ENCODE measurements around the gene AQP12B.
"Not testable (repeated sequence)": the region's sequence is repeated elsewhere in the genome, so short reads cannot be mapped to it uniquely, and the experiment has no call there.

The AQP12B gene

GRCh38 chr2:240692583-240693561 lies 10.2 kb upstream of the AQP12B start:
- not testable (repeated sequence) for H3K9ac ChIP-seq (ENCODE audit: insufficient read length, low read depth); H3K4me1 ChIP-seq (ENCODE audit: insufficient read depth, insufficient read length); H3K9me3 ChIP-seq (ENCODE audit: insufficient read depth, low read length); H3K27me3 ChIP-seq (ENCODE audit: insufficient read depth, insufficient read length); H3K36me3 ChIP-seq (ENCODE audit: insufficient read depth, insufficient read length, low read length); DNase-seq (ENCODE audit: low read depth, low spot score); H3K4me3 ChIP-seq (ENCODE audit: insufficient read length, low read depth)

GRCh38 chr2:240691631-240692420 lies 9.1 kb upstream of the AQP12B start, which contains the start of gene AQP12A:
TSS of gene AQP12A (plus strand) at chr2:240691866. CDS start at chr2:240691914, 48 bp downstream.
- H3K36me3 ChIP-seq (ENCODE audit: insufficient read depth, insufficient read length, low read length); H3K4me1 ChIP-seq (ENCODE audit: insufficient read depth, insufficient read length); DNase-seq (ENCODE audit: low read depth, low spot score); H3K9me3 ChIP-seq (ENCODE audit: insufficient read depth, low read length); H3K27me3 ChIP-seq (ENCODE audit: insufficient read depth, insufficient read length); H3K4me3 ChIP-seq (ENCODE audit: insufficient read length, low read depth); H3K9ac ChIP-seq (ENCODE audit: insufficient read length, low read depth): not testable (repeated sequence)

GRCh38 chr2:240691075-240691427 lies 8.4 kb upstream of the AQP12B start:
- not testable (repeated sequence) for H3K9ac ChIP-seq (ENCODE audit: insufficient read length, low read depth); H3K36me3 ChIP-seq (ENCODE audit: insufficient read depth, insufficient read length, low read length); DNase-seq (ENCODE audit: low read depth, low spot score); H3K4me1 ChIP-seq (ENCODE audit: insufficient read depth, insufficient read length); H3K9me3 ChIP-seq (ENCODE audit: insufficient read depth, low read length); H3K4me3 ChIP-seq (ENCODE audit: insufficient read length, low read depth); H3K27me3 ChIP-seq (ENCODE audit: insufficient read depth, insufficient read length)

- not testable (repeated sequence) for H3K9me3 ChIP-seq (ENCODE audit: insufficient read depth, low read length); H3K4me1 ChIP-seq (ENCODE audit: insufficient read depth, insufficient read length); H3K36me3 ChIP-seq (ENCODE audit: insufficient read depth, insufficient read length, low read length); H3K27me3 ChIP-seq (ENCODE audit: insufficient read depth, insufficient read length); H3K4me3 ChIP-seq (ENCODE audit: insufficient read length, low read depth); DNase-seq (ENCODE audit: low read depth, low spot score); H3K9ac ChIP-seq (ENCODE audit: insufficient read length, low read depth)
These were observed 7.9 kb upstream of the AQP12B start for GRCh38 chr2:240690421-240691074.

GRCh38 chr2:240689975-240690374 lies 7.3 kb upstream of the AQP12B start:
- Histone ChIP-seq H3K4me1 (ENCODE audit: insufficient read depth, insufficient read length) (peaks cover 3% of the 10 kb centered on the region), H3K36me3 (ENCODE audit: insufficient read depth, insufficient read length, low read length) (no peaks in the 10 kb centered on the region), H3K9me3 (ENCODE audit: insufficient read depth, low read length) (no peaks in the 10 kb centered on the region), H3K4me3 (ENCODE audit: insufficient read length, low read depth) (no peak overlapping the region), H3K9ac (ENCODE audit: insufficient read length, low read depth) (no peak overlapping the region), H3K27me3 (ENCODE audit: insufficient read depth, insufficient read length) (no peaks in the 10 kb centered on the region)
- TF ChIP-seq YY1 (IDR thresholded peaks at IDR 0.05; ENCODE audit: insufficient read depth, insufficient read length) (no peak), ZNF274 (IDR thresholded peaks at IDR 0.05; ENCODE audit: low read depth, low read length) (no peak), SUZ12 (IDR thresholded peaks at IDR 0.05; ENCODE audit: extremely low read depth, insufficient read depth, insufficient read length) (no peak)
- DNase-seq (ENCODE audit: low read depth, low spot score) = no peak

- no peak for DNase-seq (ENCODE audit: low read depth, low spot score)
- no peaks in the 10 kb centered on the region for H3K9me3 ChIP-seq (ENCODE audit: insufficient read depth, low read length)
- TF ChIP-seq YY1 (IDR thresholded peaks at IDR 0.05; ENCODE audit: insufficient read depth, insufficient read length) (no peak), SUZ12 (IDR thresholded peaks at IDR 0.05; ENCODE audit: extremely low read depth, insufficient read depth, insufficient read length) (no peak), ZNF274 (IDR thresholded peaks at IDR 0.05; ENCODE audit: low read depth, low read length) (no peak)
- peaks cover 3% of the 10 kb centered on the region for H3K4me1 ChIP-seq (ENCODE audit: insufficient read depth, insufficient read length)
- no peaks in the 10 kb centered on the region for H3K36me3 ChIP-seq (ENCODE audit: insufficient read depth, insufficient read length, low read length)
- no peak overlapping the region for H3K9ac ChIP-seq (ENCODE audit: insufficient read length, low read depth)
- H3K27me3 ChIP-seq (ENCODE audit: insufficient read depth, insufficient read length) = no peaks in the 10 kb centered on the region
- H3K4me3 ChIP-seq (ENCODE audit: insufficient read length, low read depth) = no peak overlapping the region
These were observed 5.9 kb upstream of the AQP12B start for GRCh38 chr2:240688553-240688919.

GRCh38 chr2:240687741-240688552 lies 5.3 kb upstream of the AQP12B start:
- no peaks in the 10 kb centered on the region for H3K27me3 ChIP-seq (ENCODE audit: insufficient read depth, insufficient read length)
- H3K9me3 ChIP-seq (ENCODE audit: insufficient read depth, low read length) = no peaks in the 10 kb centered on the region
- H3K4me1 ChIP-seq (ENCODE audit: insufficient read depth, insufficient read length) = peaks cover 3% of the 10 kb centered on the region
- no peak overlapping the region for H3K4me3 ChIP-seq (ENCODE audit: insufficient read length, low read depth)
- TF ChIP-seq ZNF274 (IDR thresholded peaks at IDR 0.05; ENCODE audit: low read depth, low read length) (no peak), SUZ12 (IDR thresholded peaks at IDR 0.05; ENCODE audit: extremely low read depth, insufficient read depth, insufficient read length) (no peak), YY1 (IDR thresholded peaks at IDR 0.05; ENCODE audit: insufficient read depth, insufficient read length) (no peak)
- no peak overlapping the region for H3K9ac ChIP-seq (ENCODE audit: insufficient read length, low read depth)
- H3K36me3 ChIP-seq (ENCODE audit: insufficient read depth, insufficient read length, low read length) = no peaks in the 10 kb centered on the region
- no peak for DNase-seq (ENCODE audit: low read depth, low spot score)
